NCI-H2107 treated with DMSO at 0.1 percent for 48 hours (cell line): ENCODE measurements around the gene LTC4S.

ENCODE experiments used
- DNase-seq: peaks from one replicate; lab custom pipeline; 2025; ENCODE audit not compliant: unreplicated experiment; lab: John Stamatoyannopoulos, UW

The LTC4S gene

GRCh38 chr5:179805529-179806249 is 11.9 kb downstream of the LTC4S start:
- DNase-seq = no peak

DNA sequence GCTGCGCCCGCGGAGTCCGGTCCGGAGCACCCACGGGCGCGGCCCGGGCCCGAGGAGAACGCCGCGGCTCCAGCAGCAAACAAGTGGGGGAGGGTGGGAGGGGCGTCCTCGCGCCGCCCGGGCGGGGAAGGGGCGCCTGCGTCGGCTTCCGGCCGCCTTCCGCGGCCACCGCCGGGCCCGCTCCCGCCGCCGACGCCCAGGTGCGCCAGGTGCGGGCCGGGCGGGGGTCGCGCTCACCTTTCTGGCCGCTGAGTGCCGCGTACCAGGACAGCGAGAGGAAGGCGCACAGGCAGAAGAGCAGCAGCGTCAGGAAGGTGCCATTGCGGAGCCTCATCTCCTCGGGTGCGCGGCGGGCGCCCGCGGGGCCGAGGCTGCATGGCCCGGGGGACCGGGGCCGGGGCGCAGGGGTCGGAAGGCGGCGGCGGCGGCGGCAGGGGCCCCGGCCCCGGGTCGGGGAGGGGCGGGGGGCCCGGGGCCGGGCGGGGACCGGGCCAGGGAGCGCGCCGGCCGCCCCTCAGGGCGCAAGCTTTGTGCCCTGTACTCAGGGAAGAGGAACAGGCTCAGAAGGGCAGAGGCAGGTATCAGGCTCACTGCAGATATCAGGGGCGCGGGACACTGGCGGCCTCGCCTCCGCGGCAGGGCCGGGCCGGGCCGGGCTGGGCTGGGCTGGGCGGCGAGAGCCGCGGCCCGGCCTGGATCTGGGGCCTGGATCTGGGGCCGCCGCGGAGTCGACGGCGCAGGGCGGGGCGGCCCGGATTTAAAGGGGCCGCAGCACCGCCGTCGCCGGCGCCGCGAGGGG is 12.7 kb downstream of the LTC4S start, which contains the start of gene MGAT4B:
TSS of gene MGAT4B (minus strand) at position 617 of the 799 bp plus-strand sequence. CDS start at position 334, 283 bp downstream.
- DNase-seq = no peak

DNA sequence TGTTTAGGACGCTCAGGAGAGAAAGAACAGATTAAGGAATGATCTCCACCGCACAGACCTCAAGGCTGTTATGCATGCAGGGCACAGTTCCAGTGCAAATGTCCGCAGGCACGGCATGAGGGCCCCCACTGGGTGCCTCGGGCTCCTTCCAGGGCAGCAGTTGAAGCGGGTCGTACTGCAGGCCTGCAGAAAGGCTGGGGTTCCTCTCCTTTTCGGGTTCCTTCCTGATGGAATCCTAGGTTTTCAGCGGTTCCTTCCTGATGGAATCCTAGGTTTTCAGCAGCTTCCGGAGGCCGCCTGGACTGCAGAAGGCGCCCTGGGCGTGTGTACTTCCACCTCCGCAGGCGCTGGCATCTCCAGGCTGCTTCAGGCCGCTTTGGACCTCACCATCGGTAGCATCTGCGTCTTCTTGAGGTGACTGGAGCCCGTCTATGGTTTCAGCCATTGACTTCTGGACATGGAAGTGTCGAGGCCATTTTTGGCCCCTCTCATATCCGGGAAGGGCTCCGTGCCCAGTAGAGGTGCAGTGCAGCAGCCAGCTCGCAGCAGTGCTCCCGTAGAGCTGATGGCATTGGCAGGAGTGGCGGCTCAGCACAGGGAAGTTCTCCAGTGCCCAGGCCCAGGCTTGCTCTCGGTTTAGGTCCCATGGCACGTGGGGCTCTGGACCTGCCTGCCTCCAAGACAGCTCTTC is 18.5 kb downstream of the LTC4S start:
- no peak for DNase-seq

DNA sequence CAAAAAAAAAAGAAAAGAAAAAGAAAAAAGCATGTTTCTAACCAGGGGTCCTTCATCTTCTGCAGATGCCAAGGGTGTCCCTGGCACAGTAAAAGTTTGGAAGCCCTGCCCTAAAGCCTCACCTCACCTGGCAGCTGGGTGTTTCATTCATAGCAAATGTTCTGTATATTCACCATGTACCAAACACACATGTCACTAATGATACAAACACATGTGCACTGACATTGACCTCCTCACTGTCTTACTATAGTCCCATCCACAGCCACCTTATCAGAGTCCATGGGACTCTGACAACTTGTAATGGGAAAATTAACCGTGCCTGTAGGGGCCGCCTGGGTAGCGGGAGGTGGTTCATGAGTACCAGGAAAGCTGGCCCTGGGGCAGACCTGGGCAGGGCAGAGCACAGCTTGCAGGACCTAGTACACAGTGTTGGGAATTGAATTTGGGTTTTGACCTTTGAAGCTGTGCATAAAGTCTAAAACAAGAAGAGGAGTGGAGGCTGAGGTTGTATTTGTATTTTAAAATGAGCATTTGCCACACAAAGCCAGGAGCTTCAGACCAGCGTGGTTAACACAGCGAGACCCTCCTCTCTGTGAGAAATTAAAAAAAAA is 19.3 kb downstream of the LTC4S start:
- DNase-seq = no peak

- DNase-seq = no peak
Observed at GRCh38 chr5:179814090-179814489, 20.3 kb downstream of the LTC4S start.

DNA sequence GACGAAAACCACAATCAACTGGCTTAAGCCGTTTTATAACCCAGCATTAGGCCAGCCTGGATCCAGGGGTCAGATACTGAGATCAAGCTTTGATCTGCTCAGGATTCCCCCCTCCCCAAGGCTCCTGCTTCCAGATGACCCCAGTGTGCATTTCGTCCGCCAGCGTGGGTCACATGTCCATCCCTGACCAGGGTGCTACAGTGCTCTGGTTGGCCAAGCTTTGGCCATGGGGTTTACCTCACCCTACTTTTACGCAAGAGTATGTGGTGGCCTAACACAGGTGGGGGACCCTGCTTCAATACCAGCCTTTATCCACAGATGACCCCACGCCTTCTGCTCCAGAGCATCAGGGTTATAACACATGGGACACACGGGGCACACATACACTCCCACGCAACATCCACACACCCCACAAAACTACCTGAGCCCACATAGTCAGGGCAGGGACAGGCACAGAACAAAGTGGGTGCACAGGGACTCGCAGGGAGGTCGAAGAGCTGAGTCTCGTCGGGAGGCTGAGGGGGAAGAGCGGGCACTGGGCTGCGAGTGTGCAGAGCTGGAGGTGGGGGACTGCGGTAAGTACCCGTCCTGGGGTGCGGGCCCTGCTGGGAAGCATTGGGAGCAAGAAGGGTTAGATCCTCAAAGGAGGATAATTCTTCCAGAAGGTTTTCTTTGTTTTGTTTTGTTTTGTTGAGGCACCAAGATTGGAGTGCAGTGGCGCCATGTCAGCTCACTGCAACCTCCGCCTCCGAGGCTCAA is 21.9 kb downstream of the LTC4S start:
- DNase-seq = no peak

- DNase-seq = no peak
Observed at GRCh38 chr5:179816401-179816795, 22.6 kb downstream of the LTC4S start.

DNA sequence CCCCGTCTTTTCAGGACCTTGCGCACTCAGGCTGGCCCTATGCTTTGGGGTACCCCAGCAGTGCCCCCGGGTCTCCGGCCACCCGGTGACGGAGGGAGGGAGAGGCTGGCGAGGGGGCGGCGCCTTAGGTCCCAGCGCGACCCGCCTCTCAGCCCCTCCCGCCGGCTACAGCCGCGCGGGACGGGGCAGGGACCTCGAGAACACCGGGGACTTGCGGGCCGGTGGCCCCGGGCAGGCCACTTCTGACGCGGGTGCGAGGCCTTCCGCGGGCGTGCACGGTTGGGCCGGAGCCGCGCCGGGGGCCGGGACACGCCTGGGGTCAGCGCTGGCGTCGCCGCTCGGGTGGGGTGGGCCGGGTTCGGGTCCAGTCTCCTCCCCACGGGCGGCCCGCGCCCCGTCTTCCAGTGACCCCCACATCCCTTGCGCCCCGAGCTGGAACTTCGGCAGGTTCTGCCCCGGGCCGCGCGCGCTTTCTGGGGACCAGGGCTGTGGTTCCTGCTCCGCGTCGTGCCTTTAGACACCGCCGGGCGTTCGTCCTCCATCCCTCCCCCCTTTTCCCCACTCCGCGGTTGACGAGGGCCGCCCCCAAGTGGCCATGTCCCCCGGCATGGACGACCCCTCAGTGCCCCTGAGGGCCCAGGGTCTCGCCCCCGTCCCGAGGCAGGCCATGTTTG is 23.1 kb downstream of the LTC4S start:
- DNase-seq = no peak

GRCh38 chr5:179817470-179817840 is 23.7 kb downstream of the LTC4S start:
- DNase-seq = no peak

- DNase-seq = no peak
Observed at GRCh38 chr5:179817890-179818745, 24.3 kb downstream of the LTC4S start.

DNA sequence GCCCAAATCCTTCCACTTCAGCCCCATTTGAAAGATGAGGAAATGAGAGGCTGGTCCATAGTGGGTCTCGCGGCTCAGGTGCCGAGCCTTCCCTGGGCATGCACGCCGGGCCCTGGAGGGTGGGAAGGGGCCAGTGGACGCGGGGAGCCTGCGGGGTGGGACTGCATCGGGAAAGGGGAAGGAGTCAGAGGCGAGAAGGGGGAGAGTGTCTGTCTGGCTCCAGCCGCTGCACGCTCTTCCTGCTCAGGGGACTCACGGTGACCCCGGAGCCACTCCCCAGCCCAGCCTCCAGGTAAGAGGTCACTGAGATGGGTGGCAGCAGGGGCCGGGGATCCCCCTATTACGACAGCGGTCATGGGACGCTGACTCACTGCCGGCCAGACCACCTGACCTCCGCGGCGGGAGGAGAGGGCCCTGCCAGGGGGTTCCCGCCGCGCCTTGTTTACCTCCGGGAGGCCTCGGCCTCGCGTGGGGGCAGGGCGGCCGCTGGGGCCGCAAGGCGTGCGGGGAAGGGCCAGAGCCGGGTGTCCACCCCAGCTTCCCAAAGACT is 25.0 kb downstream of the LTC4S start:
- no peak for DNase-seq

DNA sequence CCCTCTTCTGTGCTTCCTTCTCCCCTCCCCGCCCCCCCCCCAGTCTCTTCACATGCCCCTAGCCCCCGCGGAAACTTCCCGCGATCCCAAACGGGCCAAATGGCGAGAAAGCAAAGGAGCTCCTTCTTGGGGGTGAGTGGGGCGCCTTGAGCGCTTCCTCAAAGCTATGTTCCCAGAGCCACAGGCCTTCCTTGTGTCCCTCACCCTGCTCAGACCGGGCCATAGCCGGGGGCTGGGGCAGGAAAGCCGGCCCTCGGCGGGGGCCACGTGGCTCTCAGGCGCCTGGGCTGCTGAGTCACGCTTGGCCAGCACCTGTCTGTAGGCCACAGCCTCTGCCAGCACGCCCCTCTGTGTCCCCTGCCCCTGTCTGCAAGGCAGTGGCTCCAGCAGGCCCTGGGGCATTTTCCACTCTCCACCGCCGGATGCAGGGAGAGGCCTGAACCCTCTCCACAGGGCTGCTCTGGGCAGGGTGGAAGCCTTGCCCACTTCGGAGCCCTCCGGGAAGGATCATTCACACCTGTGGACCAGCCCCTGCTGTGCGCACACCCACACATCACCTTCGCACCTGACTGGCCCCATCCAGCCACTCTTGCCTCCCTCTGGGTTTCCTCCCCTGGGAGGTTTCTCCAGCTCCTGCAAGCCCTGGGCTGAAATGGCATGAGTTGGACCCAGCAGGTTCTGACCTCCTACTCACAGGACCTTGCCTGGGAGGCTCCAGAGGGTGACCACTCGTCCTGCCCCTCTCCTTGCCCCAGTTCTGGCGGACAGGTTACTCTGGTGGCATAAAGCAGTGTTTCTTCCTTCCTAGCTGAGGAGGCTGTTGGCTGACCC is 25.7 kb downstream of the LTC4S start:
- DNase-seq = no peak

- DNase-seq = no peak
Observed at GRCh38 chr5:179820127-179820482, 26.3 kb downstream of the LTC4S start.

GRCh38 chr5:179820483-179821297 is 26.9 kb downstream of the LTC4S start, which contains the start of gene SQSTM1:
TSS of gene SQSTM1 (plus strand) at chr5:179820905. CDS start at chr5:179820937, 32 bp downstream.
- no peak for DNase-seq

GRCh38 chr5:179821298-179822058 is 27.7 kb downstream of the LTC4S start:
- DNase-seq = no peak

GRCh38 chr5:179822059-179822432 is 28.3 kb downstream of the LTC4S start:
- DNase-seq = no peak
